Coronary artery (tissue), 2 donors: ENCODE measurements around the gene COMMD7.
"Not testable (repeated sequence)": the region's sequence is repeated elsewhere in the genome, so short reads cannot be mapped to it uniquely, and the experiment has no call there.

ENCODE experiments used
- DNase-seq: peaks from one replicate; pipeline ENCODE4 v3.0.0-alpha.2; 2017; ENCODE audit warnings: low spot score
- H3K27ac ChIP-seq, 2 donors: fragments of 200-600 bp; sonication (generic); one replicate each; pipeline ENCODE4 v1.5.1; 2016 to 2019
- H3K4me3 ChIP-seq: fragments of 200-600 bp; sonication (generic); 2 replicates; pipeline ENCODE4 v1.5.1; 2016; ENCODE audit warnings: mild to moderate bottlenecking, moderate library complexity
- CTCF ChIP-seq: fragments of 200-600 bp; sonication (generic); IDR thresholded peaks from one replicate; pipeline ENCODE4 v1.5.1; 2019; ENCODE audit warnings: antibody characterized with exemption

The COMMD7 gene

DNA sequence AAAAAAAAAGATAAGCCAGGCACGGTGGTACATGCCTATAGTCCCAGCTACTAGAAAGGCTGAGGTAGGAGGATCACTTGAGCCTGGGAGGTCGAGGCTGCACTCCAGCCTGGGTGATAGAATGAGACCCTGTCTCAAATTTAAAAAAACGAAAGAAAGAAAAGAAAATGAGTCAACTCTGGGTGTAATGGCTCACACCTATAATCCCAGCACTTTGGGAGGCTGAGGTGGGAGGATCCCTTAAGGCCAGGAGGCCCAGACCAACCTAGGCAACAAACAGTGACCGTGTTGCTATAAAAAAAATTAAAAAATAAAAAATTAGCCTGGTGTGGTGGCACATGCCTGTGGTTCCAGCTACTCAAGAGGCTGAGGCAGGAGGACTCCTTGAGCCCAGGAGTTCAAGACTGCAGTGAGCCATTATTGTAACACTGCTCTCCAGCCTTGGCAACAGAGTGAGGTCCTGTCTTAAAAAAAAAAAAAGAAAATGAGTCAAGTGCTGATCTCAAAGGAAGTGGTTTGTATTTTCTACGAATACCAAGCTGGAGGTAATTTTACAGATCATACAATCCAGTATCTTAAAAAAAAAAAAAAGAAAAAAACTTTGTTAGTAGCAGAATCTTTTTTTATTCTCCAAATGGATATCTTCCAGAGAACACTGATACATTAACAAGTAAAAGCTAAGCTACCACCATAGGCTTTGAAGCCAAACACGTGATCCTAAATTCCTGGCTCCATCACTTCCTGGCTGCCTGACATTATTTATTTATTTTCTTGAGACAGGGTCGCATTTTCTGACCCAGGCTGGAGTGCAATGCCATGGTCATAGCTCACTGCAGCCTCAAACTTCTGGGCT lies 5.7 kb downstream of the COMMD7 start:
- Histone ChIP-seq H3K4me3 (no peak overlapping the region), H3K27ac (no peak overlapping the region)
- no peak for TF ChIP-seq CTCF
- no peak for DNase-seq

DNA sequence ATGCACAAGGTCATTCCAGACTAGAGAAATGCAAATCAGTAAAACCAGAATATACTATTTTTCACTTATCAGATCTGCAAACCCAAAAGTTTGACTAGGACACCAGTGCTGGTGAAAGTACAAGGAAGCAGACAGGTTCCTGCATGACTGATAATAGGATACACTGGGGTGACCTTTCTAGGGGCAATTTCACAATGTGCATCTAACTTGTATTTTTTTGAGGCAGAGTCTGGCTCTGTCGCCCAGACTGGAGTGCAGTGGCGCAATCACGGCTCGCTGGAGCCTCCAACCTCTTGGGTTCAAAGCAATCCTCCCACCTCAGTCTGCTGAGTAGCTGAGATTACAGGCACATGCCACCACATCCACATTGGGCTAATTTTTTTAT lies 11.4 kb downstream of the COMMD7 start:
- no peak for DNase-seq
- Histone ChIP-seq H3K27ac (no peak overlapping the region), H3K4me3 (no peak overlapping the region)
- no peak for TF ChIP-seq CTCF

DNA sequence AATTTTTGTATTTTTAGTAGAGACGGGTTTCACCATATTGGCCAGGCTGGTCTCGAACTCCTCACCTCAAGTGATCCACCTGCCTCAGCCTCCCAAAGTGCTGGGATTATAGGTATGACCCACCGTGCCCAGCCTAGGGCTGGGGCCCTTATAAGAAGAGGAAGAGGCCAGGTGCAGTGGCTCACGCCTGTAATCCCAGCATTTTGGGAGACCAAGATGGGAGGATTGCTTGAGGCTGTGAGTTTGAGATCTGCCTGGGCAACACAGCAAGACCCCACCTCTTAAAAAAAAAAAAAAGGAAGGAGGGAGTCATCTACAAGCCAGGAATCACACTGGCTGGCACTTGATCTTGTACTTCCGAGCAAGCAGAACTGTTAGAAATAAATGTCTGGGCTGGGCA lies 13.9 kb downstream of the COMMD7 start:
- not testable (repeated sequence) for DNase-seq, H3K27ac ChIP-seq, H3K4me3 ChIP-seq

DNA sequence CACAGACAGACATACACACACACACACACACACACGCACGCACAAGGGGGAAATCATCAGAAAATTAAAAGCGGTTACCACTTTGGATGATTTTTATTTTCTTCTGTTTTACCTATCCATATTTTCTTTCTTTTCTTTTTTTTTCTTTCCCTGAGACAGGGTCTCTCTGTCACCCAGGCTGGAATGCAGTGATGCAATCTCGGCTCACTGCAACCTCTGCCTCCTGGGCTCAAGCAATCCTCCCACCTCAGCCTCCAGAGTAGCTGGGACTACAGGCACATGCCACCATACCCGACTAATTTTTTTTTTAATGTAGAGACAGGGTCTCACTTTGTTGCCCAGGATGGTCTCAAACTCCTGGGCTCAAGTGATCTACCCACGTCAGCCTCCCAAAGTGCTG lies 14.8 kb downstream of the COMMD7 start:
- DNase-seq, H3K4me3 ChIP-seq, H3K27ac ChIP-seq: not testable (repeated sequence)

GRCh38 chr20:32727683-32728082 lies 15.6 kb downstream of the COMMD7 start:
- Histone ChIP-seq H3K4me3 (no peak overlapping the region), H3K27ac (no peak overlapping the region)
- no peak for TF ChIP-seq CTCF
- no peak for DNase-seq

- TF ChIP-seq CTCF, result no peak
These were observed 24.4 kb downstream of the COMMD7 start for GRCh38 chr20:32718749-32719348.

DNA sequence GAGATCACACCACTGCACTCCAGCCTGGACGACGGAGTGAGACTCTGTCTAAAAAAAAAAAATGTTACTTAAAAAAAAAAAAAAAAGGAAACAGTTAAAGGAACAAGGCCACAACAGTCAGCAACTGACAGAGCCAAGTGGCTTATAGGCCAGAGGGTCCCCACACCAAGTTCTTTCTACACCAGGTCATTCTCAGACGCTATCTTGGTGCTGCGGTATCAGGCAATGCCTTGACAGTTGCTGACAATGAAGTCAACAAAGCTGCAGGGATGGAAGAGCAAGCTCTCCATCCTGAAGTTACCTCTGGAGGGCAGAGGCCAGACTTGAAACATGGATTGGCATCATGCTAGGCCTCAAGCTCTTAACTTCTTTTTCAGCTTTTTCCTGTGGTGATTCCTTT lies 31.9 kb downstream of the COMMD7 start:
- TF ChIP-seq CTCF, result no peak
- H3K4me3 ChIP-seq, result no peak overlapping the region
- DNase-seq, result no peak
- no peak overlapping the region for H3K27ac ChIP-seq

More at GRCh38 chr20:32718749-32719348, 24.4 kb downstream of the COMMD7 start:
- H3K27ac ChIP-seq, result no peak overlapping the region
- no peak for DNase-seq
- H3K4me3 ChIP-seq, result no peak overlapping the region

DNA sequence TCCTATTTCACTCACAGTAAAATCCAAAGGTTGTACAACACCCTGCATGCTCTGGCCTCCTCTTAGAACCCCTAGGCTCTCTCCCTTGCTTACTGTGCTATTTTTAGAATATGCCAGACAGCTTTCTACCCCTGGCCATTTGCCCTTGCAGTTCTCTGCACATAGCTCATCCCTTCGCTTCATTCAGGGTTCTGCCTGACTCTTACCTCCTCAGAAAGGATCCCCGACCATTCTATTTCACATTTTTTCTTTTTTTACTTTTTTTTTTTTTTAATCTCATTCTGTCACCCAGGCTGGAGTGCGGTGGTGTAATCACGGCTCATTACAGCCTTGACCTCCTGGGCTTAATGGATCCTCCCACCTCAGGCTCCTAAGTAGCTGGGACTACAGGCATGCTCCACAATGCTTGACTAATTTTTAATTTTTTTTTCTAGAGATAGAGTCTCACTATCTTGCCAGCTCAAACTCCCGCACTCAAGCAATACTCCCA lies 33.6 kb downstream of the COMMD7 start:
- DNase-seq, result no peak
- no peak overlapping the region for H3K27ac ChIP-seq
- no peak overlapping the region for H3K4me3 ChIP-seq
- no peak for TF ChIP-seq CTCF

DNA sequence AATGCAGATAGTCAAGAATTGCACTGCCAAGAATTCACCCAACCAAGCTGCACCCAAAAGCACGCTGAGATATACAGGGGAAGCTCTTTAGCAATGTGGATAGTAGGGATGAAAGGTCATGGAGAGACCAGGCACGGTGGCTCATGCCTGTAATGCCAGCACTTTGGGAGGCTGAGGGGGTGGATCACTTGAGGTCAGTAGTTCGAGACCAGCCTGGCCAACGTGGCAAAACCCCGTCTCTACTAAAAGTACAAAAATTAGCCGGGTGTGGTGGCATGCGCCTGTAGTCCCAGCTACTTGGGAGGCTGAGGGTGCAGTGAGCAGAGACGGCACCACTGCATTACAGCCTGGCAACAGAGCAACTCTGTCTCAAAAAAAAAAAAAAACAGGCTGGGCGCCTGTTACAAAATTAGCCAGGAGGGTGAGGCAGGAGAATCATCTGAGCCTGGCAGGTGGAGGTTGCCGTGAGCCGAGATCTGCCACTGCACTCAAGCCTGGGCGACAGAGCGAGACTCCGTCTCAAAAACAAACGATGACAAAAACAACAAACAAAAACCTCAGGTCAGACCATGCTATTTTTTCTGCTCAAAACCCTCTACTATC lies 34.1 kb downstream of the COMMD7 start:
- H3K27ac ChIP-seq, DNase-seq, H3K4me3 ChIP-seq: not testable (repeated sequence)
